HepG2 (cell line): ENCODE data around the gene NTMT1. TPM values are rescaled to one million over a fixed set of nuclear protein-coding genes. Genes with fewer than 3 reads are reported as not detected.
A peak's percentile ranks its signal among the peaks of the same experiment; 100 is the strongest.

Source experiments
- CBX1 ChIP-seq: IDR thresholded peaks from one replicate; pipeline ENCODE4 v1.6.1; 2016; ENCODE audit warnings: antibody characterized with exemption, low read depth
- DPF2 ChIP-seq: sonication (generic); formaldehyde crosslinking; IDR thresholded peaks from 2 replicates; pipeline ENCODE4 v1.4.0; 2020; ENCODE audit warnings: mild to moderate bottlenecking, low read depth, missing genetic modification reagents, borderline replicate concordance
- MAFK ChIP-seq, 2 experiments: IDR thresholded peaks in 1 of 2; conservative IDR thresholded peaks in 1 of 2; 2 replicates each; pipeline ENCODE4 v1.6.1; 2011; ENCODE audit warnings: improper control_type of control experiment in 2 of 2, low read length in 2 of 2
- NR3C1 ChIP-seq: sonication (generic); formaldehyde crosslinking; IDR thresholded peaks from 2 replicates; pipeline ENCODE4 v1.4.0; 2020; ENCODE audit warnings: missing genetic modification reagents
- ZC3H4 ChIP-seq: sonication (generic); formaldehyde crosslinking; IDR thresholded peaks from 2 replicates; pipeline ENCODE4 v1.4.0; 2020; ENCODE audit warnings: missing genetic modification reagents, borderline replicate concordance
- ZFP37 ChIP-seq: sonication (generic); formaldehyde crosslinking; IDR thresholded peaks from 2 replicates; pipeline ENCODE4 v1.4.0; 2020; ENCODE audit warnings: missing genetic modification reagents, borderline replicate concordance
- ZSCAN22 ChIP-seq: sonication (generic); formaldehyde crosslinking; IDR thresholded peaks from 2 replicates; pipeline ENCODE4 v1.4.0; 2020; ENCODE audit warnings: mild to moderate bottlenecking, missing genetic modification reagents
- ZSCAN25 ChIP-seq: sonication (generic); formaldehyde crosslinking; IDR thresholded peaks from 2 replicates; pipeline ENCODE4 v1.8.0; 2022; ENCODE audit warnings: mild to moderate bottlenecking, missing genetic modification reagents
- polyA plus RNA-seq, 8 experiments: library from polyadenylated mRNA; depleted of rRNA in 3 of 8; stranded (reverse) in 7 of 8; unstranded in 1 of 8; fragments of >200 nt; fragmentation: Illumina TruSeq in 4 of 8; extraction: Trizol in 4 of 8; gene quantifications; 2 replicates each; pipeline versions ENCODE4 v1.2.1 to v1.2.3, GENCODE V29; 2011 to 2016; ENCODE audit warnings: low read depth in 4 of 8, missing spikeins in 1 of 8, mixed read lengths in 1 of 8; ENCODE audit not compliant: insufficient read depth in 1 of 8
- total RNA-seq, 5 experiments: library from RNA; depleted of rRNA; stranded (reverse); fragments of >200 nt; fragmentation: Illumina TruSeq; extraction: Trizol; gene quantifications; 2 replicates each; pipeline ENCODE4 v1.2.3, GENCODE V29; 2016; ENCODE audit warnings: low read depth in 1 of 5
- TF ChIP-seq, protein P1 (sequence below): sonication (generic); formaldehyde crosslinking; IDR thresholded peaks from 2 replicates; pipeline ENCODE4 v1.4.0; 2020; ENCODE audit warnings: missing genetic modification reagents, borderline replicate concordance
- TF ChIP-seq, protein P2 (sequence below): sonication (generic); formaldehyde crosslinking; IDR thresholded peaks from 2 replicates; pipeline ENCODE4 v1.4.0; 2020; ENCODE audit warnings: low read depth, mild to moderate bottlenecking, missing genetic modification reagents
- TF ChIP-seq, protein P3 (sequence below): sonication (generic); formaldehyde crosslinking; IDR thresholded peaks from 2 replicates; pipeline ENCODE4 v1.9.0; 2021; ENCODE audit warnings: mild to moderate bottlenecking, missing genetic modification reagents

NTMT1 gene
- total and polyA plus RNA-seq, 2 of the 13 experiments (the other 11 are each of a cell fraction or from before 2014, with no cell fraction given): 49.1 to 53.8 TPM

DNA sequence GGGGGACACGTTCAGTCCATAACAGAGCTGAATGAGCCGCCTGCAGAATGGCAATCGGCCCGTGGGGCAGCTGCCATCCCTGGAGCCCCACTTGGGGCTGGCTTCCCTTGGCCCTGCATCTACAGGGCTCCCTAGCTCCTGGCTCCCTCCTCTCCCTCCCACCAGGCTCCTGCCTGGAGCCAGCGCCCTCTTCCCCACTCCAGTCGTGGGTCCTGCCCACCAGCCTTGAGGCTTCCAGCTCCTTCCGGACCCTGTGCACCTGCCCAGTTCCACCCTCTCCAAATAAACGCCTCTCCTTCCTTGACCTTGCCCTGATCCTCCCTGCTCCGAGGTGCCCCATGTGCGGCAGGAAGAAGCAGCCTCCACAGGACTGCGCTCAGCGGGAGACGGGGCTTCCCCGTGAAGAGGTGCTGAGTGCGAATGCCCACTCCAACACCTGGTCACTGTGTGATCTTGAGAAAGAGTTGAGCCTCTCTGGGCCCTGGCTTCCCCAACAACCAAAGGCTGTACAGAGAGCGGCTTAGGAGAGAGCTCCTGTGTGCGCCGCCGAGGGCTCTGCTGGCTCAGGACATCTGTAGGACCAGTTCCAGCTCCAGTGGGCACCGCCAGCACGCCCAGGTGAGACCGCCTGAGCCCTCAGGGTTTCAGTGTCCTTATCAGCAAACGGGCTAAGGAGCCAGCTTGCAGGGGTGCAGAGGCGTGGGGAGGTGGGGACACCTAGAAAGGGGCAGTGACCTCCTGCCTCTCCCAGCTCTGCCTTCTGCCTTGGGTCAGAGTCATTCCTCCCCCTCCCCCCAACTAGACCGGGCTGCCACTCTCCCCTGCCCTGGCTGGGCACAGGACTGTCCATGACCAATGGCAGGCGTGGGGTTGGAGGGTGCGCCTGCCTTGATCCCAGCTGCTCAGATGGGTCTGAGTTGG lies 17.1 kb upstream of the NTMT1 start (continued):
- TF ChIP-seq, protein P1, sequence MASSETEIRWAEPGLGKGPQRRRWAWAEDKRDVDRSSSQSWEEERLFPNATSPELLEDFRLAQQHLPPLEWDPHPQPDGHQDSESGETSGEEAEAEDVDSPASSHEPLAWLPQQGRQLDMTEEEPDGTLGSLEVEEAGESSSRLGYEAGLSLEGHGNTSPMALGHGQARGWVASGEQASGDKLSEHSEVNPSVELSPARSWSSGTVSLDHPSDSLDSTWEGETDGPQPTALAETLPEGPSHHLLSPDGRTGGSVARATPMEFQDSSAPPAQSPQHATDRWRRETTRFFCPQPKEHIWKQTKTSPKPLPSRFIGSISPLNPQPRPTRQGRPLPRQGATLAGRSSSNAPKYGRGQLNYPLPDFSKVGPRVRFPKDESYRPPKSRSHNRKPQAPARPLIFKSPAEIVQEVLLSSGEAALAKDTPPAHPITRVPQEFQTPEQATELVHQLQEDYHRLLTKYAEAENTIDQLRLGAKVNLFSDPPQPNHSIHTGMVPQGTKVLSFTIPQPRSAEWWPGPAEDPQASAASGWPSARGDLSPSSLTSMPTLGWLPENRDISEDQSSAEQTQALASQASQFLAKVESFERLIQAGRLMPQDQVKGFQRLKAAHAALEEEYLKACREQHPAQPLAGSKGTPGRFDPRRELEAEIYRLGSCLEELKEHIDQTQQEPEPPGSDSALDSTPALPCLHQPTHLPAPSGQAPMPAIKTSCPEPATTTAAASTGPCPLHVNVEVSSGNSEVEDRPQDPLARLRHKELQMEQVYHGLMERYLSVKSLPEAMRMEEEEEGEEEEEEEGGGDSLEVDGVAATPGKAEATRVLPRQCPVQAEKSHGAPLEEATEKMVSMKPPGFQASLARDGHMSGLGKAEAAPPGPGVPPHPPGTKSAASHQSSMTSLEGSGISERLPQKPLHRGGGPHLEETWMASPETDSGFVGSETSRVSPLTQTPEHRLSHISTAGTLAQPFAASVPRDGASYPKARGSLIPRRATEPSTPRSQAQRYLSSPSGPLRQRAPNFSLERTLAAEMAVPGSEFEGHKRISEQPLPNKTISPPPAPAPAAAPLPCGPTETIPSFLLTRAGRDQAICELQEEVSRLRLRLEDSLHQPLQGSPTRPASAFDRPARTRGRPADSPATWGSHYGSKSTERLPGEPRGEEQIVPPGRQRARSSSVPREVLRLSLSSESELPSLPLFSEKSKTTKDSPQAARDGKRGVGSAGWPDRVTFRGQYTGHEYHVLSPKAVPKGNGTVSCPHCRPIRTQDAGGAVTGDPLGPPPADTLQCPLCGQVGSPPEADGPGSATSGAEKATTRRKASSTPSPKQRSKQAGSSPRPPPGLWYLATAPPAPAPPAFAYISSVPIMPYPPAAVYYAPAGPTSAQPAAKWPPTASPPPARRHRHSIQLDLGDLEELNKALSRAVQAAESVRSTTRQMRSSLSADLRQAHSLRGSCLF: no peak
- no peak for TF ChIP-seq ZSCAN22 (CRISPR knock-in tag)
- no peak for TF ChIP-seq ZFP37 (CRISPR knock-in tag)
- TF ChIP-seq, protein P2, sequence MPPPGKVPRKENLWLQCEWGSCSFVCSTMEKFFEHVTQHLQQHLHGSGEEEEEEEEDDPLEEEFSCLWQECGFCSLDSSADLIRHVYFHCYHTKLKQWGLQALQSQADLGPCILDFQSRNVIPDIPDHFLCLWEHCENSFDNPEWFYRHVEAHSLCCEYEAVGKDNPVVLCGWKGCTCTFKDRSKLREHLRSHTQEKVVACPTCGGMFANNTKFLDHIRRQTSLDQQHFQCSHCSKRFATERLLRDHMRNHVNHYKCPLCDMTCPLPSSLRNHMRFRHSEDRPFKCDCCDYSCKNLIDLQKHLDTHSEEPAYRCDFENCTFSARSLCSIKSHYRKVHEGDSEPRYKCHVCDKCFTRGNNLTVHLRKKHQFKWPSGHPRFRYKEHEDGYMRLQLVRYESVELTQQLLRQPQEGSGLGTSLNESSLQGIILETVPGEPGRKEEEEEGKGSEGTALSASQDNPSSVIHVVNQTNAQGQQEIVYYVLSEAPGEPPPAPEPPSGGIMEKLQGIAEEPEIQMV (CRISPR knock-in tag): no peak
- no peak for TF ChIP-seq DPF2 (CRISPR knock-in tag)
- TF ChIP-seq CBX1: no peak
- TF ChIP-seq MAFK (conservative IDR thresholded peaks at IDR 0.05 in 1 of 2, IDR thresholded peaks at IDR 0.05 in 1 of 2; ENCODE audit: low read length in 2 of 2): no peak
- TF ChIP-seq ZSCAN25 (CRISPR knock-in tag): peak; percentile 90
- TF ChIP-seq NR3C1 (CRISPR knock-in tag): no peak
- no peak for TF ChIP-seq ZC3H4
- TF ChIP-seq, protein P3, sequence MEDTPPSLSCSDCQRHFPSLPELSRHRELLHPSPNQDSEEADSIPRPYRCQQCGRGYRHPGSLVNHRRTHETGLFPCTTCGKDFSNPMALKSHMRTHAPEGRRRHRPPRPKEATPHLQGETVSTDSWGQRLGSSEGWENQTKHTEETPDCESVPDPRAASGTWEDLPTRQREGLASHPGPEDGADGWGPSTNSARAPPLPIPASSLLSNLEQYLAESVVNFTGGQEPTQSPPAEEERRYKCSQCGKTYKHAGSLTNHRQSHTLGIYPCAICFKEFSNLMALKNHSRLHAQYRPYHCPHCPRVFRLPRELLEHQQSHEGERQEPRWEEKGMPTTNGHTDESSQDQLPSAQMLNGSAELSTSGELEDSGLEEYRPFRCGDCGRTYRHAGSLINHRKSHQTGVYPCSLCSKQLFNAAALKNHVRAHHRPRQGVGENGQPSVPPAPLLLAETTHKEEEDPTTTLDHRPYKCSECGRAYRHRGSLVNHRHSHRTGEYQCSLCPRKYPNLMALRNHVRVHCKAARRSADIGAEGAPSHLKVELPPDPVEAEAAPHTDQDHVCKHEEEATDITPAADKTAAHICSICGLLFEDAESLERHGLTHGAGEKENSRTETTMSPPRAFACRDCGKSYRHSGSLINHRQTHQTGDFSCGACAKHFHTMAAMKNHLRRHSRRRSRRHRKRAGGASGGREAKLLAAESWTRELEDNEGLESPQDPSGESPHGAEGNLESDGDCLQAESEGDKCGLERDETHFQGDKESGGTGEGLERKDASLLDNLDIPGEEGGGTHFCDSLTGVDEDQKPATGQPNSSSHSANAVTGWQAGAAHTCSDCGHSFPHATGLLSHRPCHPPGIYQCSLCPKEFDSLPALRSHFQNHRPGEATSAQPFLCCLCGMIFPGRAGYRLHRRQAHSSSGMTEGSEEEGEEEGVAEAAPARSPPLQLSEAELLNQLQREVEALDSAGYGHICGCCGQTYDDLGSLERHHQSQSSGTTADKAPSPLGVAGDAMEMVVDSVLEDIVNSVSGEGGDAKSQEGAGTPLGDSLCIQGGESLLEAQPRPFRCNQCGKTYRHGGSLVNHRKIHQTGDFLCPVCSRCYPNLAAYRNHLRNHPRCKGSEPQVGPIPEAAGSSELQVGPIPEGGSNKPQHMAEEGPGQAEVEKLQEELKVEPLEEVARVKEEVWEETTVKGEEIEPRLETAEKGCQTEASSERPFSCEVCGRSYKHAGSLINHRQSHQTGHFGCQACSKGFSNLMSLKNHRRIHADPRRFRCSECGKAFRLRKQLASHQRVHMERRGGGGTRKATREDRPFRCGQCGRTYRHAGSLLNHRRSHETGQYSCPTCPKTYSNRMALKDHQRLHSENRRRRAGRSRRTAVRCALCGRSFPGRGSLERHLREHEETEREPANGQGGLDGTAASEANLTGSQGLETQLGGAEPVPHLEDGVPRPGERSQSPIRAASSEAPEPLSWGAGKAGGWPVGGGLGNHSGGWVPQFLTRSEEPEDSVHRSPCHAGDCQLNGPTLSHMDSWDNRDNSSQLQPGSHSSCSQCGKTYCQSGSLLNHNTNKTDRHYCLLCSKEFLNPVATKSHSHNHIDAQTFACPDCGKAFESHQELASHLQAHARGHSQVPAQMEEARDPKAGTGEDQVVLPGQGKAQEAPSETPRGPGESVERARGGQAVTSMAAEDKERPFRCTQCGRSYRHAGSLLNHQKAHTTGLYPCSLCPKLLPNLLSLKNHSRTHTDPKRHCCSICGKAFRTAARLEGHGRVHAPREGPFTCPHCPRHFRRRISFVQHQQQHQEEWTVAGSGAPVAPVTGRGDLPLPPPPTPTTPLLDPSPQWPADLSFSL (CRISPR knock-in tag): no peak
